ENCODE measurements around the gene SIVA1. TPM values are rescaled to one million over a fixed set of nuclear protein-coding genes. Genes with fewer than 3 reads are reported as not detected.

Gene SIVA1
- total and polyA plus RNA-seq, 2 of the 8 experiments (the other 6 are each of a cell fraction or from before 2014, with no cell fraction given), result 123 to 589 TPM

GRCh38 chr14:104742586-104743455, 10.1 kb upstream of the SIVA1 start:
- no peaks in the 10 kb centered on the region for H3K9me3 ChIP-seq (ENCODE audit: insufficient read depth in 2 of 2, low read depth in 1 of 2, low read length in 1 of 2)
- no peak overlapping the region for H2BK15ac ChIP-seq (ENCODE audit: low read length)
- H3K36me3 ChIP-seq (ENCODE audit: control insufficient read depth in 2 of 4, insufficient read depth in 4 of 4, low read length in 3 of 4), result peaks cover 0 to 4% (median 0%) of the 10 kb centered on the region in 4 experiments; a peak in 1 of 8 replicates
- DNase-seq (ENCODE audit: low read depth in 1 of 2, low spot score in 2 of 2), result no peak
- no peak overlapping the region for H3K56ac ChIP-seq (replicated peaks; ENCODE audit: insufficient read length, low read depth, low read length)
- H3K79me2 ChIP-seq (ENCODE audit: control insufficient read depth in 1 of 2, insufficient read depth in 2 of 2, low read length in 2 of 2), result no peaks in the 10 kb centered on the region
- H3K4me1 ChIP-seq (replicated peaks in 1 of 4; ENCODE audit: control insufficient read depth in 3 of 4, insufficient read depth in 4 of 4, low read length in 3 of 4), result no peaks in the 10 kb centered on the region
- H3K4me2 ChIP-seq (ENCODE audit: insufficient read depth in 1 of 2, low read depth in 2 of 2, low read length in 2 of 2), result no peak overlapping the region
- no peak overlapping the region for H4K8ac ChIP-seq (ENCODE audit: extremely low read depth, insufficient read depth, low read length)
- no peak overlapping the region for H4K5ac ChIP-seq (ENCODE audit: insufficient read length, low read depth, low read length)
- H3K18ac ChIP-seq (ENCODE audit: extremely low read depth, low read length), result no peak overlapping the region
- no peak overlapping the region for H4K91ac ChIP-seq (replicated peaks; ENCODE audit: insufficient read length, low read length)
- H2BK120ac ChIP-seq (replicated peaks; ENCODE audit: low read depth, low read length), result no peak overlapping the region
- no peak overlapping the region for H3K9ac ChIP-seq (replicated peaks in 1 of 4; ENCODE audit: extremely low read depth in 1 of 4, low read depth in 3 of 4, low read length in 3 of 4)
- no peak overlapping the region for H2BK5ac ChIP-seq (ENCODE audit: low read depth, low read length)
- no peak overlapping the region for H2AK5ac ChIP-seq (ENCODE audit: low read depth, low read length)
- H3K14ac ChIP-seq (ENCODE audit: insufficient read length), result no peak overlapping the region
- 0 out of 7 replicates have a peak, but pooled peaks cover 0 to 2% (median 0%) of the 10 kb centered on the region in 4 experiments for H3K27me3 ChIP-seq (replicated peaks in 1 of 4; ENCODE audit: control insufficient read depth in 3 of 4, extremely low read depth in 1 of 4, insufficient read depth in 3 of 4, low read length in 3 of 4)
- no peak overlapping the region for H2BK12ac ChIP-seq (ENCODE audit: low read depth, low read length)
- H3K27ac ChIP-seq (ENCODE audit: low read depth, low read length), result no peak overlapping the region
- no peak overlapping the region for H3K23ac ChIP-seq (ENCODE audit: insufficient read length)
- no peaks in the 10 kb centered on the region for H3K23me2 ChIP-seq (ENCODE audit: low read depth, low read length)
- FAIRE-seq, result no peak
- no peak overlapping the region for H3K4me3 ChIP-seq (ENCODE audit: extremely low read depth in 1 of 4, insufficient read depth in 2 of 4, low read depth in 3 of 4, low read length in 4 of 4)
- ChIA-PET CTCF (ENCODE audit: partially characterized antibody) (interaction anchor here (1.0 to 4.3 kb wide), 8 partner anchors 11 to 541 kb away, joined by 3 to 18 read pairs (median 4); no protein-coding TSS in a partner anchor), POLR2A (ENCODE audit: partially characterized antibody) (interaction anchor here (0.7 to 1.3 kb wide), 2 partner anchors 10 to 14 kb away, joined by 3 to 6 read pairs; partner anchors contain the start of gene SIVA1)
- H2AFZ ChIP-seq (ENCODE audit: low read length), result no peak overlapping the region
- no peaks in the 10 kb centered on the region for H3K79me1 ChIP-seq (ENCODE audit: low read depth, low read length)
- no peak overlapping the region for H3K4ac ChIP-seq (replicated peaks; ENCODE audit: insufficient read length, low read depth, low read length)
- H2BK20ac ChIP-seq (ENCODE audit: low read length), result no peak overlapping the region
- H4K20me1 ChIP-seq (replicated peaks in 1 of 2; ENCODE audit: control insufficient read depth in 1 of 2, insufficient read depth in 2 of 2, low read length in 2 of 2), result peaks cover 0 to 8% of the 10 kb centered on the region in 2 experiments
- WGBS, 2 experiments (ENCODE audit: extremely low coverage in 1 of 2, insufficient coverage in 1 of 2, insufficient read length in 1 of 2, insufficient replicate concordance in 2 of 2, low coverage in 1 of 2, low lambda C conversion rate in 2 of 2, missing lambda C conversion rate in 1 of 2), result 93% methylated on average over 30 of the region's 32 CpGs; no CpG with 5 or more reads in 1 of the 2 experiments
